HTERT RPE-1 (cell line): ENCODE measurements around the gene PRRG2.

Source experiments
- in situ Hi-C: fragments of 300-500 bp; cut with MboI; formaldehyde crosslinking; loops from 4 replicates; pipeline ENCODE4 v1.14.3; 2020; ENCODE audit warnings: low sequenced_read_pairs

Gene PRRG2

GRCh38 chr19:49556412-49557398, 24.4 kb upstream of the PRRG2 start:
- in situ Hi-C loops, result no loop called here

GRCh38 chr19:49557641-49558325, 23.3 kb upstream of the PRRG2 start:
- in situ Hi-C loops, result no loop called here

DNA sequence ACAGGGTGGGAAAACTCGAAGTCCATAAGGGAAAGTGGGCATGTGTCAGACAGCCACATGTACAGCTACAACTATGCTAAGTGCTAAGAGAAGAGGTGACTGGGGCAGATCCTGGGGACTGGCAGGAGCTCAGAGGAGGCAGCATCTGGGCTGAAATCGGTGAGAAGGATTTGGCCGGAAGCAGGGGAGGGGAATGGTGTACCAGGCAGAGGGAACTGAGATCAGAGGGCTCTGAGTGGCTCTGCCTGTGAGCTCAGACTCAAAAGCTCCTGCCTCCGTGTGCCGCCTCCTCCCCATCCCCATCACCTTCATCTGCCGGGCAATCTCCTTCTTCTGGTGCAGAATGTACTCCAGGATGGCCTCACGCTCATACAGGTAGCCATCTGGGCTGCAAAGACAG, 22.5 kb upstream of the PRRG2 start:
- in situ Hi-C loops, result no loop called here

GRCh38 chr19:49559443-49559842, 21.7 kb upstream of the PRRG2 start:
- in situ Hi-C loops, result no loop called here

DNA sequence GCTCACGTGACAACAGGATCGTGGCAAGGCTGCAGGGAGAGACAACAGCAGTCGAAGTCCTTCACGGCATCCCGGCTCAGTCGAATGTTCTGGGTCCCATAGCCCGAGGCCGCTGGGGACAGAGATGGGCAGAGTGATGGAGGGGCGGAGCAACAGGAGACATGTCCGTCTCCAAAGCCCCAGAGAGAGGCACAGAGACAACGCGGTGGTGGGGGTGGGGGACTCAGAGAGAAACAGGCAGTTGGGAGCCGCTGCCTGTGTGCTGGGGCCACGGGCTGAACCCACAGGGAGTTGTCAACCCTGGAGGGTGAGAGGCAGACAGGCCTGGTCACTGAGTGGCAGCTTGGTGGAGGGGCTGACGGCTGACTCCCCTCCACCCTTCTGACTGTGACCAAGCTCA, 21.2 kb upstream of the PRRG2 start:
- in situ Hi-C loops, result no loop called here

- in situ Hi-C loops, result no loop called here
Observed at GRCh38 chr19:49560358-49560900, 20.7 kb upstream of the PRRG2 start.

- in situ Hi-C loops, result no loop called here
Observed at GRCh38 chr19:49564616-49565045, 16.5 kb upstream of the PRRG2 start.

- in situ Hi-C loops, result no loop called here
Observed at GRCh38 chr19:49565261-49565660, 15.9 kb upstream of the PRRG2 start.

- in situ Hi-C loops, result no loop called here
Observed at GRCh38 chr19:49566302-49566701, 14.8 kb upstream of the PRRG2 start.

GRCh38 chr19:49567861-49568441, 13.2 kb upstream of the PRRG2 start:
- in situ Hi-C loops, result no loop called here

GRCh38 chr19:49570138-49570856, 10.8 kb upstream of the PRRG2 start:
- in situ Hi-C loops, result no loop called here

DNA sequence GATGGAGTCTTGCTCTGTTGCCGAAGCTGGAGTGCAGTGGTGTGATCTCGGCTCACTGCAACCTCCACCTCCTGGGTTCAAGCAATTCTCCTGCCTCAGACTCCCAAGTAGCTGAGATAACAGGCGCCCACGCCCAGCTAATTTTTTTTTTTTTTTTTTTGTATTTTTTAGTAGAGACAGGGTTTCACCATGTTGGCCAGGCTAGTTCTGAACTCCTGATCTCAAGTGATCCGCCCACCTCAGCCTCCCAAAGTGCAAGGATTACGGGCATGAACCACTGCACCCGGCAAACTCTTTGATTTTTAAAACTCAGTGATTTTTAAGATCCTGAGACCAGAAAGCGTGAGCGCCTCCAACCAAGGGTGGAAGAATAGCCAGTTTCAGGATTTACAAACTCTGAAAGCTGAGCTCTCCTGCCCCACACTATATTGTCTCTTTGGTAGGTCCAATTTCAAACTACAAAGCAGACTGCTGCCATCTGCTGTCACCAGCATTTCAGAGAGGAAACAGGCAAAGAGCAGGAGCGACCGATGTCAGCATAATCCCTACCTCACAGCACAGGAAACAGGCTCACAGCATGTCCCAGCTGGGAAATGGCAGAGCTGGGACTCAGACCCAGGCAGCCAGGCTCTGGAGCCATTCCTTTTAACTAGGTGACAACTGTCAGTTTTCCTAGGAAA, 10.0 kb upstream of the PRRG2 start:
- in situ Hi-C loops, result no loop called here

DNA sequence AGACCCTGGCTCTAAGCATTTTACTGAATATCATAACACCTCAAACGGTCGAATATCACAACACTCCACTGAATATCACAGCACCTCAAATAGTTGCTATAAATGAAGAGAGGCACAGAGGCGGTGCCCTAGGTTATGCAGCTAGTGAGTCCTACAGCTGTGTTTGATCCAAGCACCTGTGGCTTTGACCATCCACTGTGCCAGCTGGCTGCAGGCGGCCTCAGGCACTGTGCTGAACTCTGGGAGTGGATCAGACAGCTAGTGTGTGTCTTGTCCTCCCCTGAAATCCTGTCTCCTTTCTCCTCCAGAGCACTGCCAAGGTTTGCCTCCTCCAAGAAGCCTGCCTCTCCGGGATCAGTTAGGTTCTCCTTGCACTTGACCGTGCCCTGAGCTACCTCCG, 8.1 kb upstream of the PRRG2 start:
- in situ Hi-C loops, result no loop called here

DNA sequence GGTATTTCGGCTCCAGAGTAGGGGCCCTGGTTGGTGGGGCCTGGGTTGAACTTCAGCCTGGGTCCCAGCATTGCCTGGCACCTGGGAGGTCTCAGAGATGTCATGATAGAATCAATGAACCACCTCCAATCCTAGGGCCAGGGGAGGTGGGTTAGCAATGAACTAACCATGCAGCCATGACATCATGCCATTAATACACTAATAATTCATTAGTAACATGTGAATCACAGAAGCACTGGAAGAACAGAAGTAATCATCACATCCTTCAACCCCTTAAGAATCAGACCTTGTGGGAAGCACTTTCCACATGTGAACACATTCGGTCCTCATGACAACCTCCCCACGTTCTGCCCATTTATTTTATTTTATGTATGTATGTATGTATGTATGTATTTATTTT, 7.7 kb upstream of the PRRG2 start:
- in situ Hi-C loops, result no loop called here

DNA sequence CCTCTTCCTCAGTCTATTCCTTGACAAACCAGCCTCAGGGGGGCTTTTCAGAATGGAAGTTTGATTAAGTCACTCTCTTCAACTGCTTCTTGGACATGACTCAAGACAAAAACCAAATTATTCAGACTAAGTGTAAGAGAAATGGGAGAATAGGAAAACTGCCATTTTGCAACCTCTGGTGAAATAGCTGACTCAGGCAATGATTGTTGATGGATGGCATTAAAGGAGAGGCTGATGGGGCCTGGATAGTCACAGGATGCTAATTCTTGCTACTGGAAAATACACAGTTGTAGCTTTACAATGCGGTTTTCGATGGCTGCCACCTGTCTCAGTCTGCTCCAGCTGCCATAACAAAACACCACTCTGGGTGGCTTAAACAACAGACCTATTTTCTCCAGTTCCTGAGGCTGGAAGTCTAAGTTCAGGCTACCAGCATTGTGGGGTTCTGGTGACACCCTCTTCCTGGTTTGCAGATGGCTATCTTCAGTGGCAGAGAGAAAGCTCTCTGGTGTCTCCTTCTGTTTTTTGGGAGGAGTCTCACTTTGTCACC, 6.8 kb upstream of the PRRG2 start:
- in situ Hi-C loops, result no loop called here

- in situ Hi-C loops, result no loop called here
Observed at GRCh38 chr19:49579193-49579592, 1.9 kb upstream of the PRRG2 start.

DNA sequence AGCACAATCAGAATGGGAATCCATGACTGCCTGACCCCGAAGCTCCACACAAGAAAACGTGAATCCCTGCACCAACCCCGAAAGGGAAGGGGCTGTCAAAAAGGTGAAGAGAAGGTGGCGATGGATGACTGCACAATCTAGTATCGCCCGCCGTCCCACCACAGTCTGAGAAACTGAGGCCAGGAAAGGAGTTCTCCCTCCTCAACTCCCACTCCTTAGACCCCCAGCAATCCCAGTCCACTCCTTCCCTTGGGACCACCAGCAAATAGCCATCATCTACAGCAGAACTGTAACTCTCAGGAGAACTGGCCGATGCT, 1.2 kb upstream of the PRRG2 start:
- in situ Hi-C loops, result no loop called here

- in situ Hi-C loops, result no loop called here
Observed at GRCh38 chr19:49580264-49581006, 681 bp upstream of the PRRG2 start, which contains the start of gene NOSIP. NOSIP (minus strand) TSS chr19:49580556; CDS start chr19:49560691, 19,865 bp downstream.

GRCh38 chr19:49583239-49583638, 2.1 kb downstream of the PRRG2 start:
- in situ Hi-C loops, result no loop called here
